Breast epithelium (tissue), 3 donors: ENCODE measurements around the gene CEP112.

Source experiments
- POLR2AphosphoS5 ChIP-seq, 3 donors: sonication (generic); formaldehyde crosslinking; IDR thresholded peaks; one replicate each; pipeline ENCODE4 v1.6.1; 2017; ENCODE audit warnings: antibody characterized with exemption in 3 of 3
- TF ChIP-seq, protein P1 (sequence below), 3 donors: fragments of 450-650 bp; IDR thresholded peaks; one replicate each; pipeline ENCODE4 v1.5.1; 2016 to 2017; ENCODE audit warnings: antibody characterized with exemption in 3 of 3, mild to moderate bottlenecking in 3 of 3, moderate library complexity in 3 of 3

DNA sequence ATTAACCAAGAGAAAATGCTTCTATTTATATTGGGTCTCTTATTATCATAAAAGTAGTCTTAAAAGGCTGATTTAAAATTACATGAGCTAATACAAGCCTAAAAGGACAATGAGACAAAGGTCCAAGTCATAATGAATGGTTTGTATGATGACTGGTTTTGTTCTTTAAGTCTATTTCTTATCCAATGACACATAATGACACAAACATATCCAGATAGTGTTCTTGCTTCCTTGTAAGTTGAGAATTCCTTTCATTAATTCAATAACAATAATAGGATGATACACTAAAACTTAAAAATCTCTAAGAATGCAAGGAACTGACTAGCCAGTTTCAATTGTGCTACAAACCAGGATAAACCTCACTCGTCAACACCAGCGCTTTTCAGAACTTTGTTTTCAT is 244.1 kb downstream of the CEP112 start:
- TF ChIP-seq, protein P1, sequence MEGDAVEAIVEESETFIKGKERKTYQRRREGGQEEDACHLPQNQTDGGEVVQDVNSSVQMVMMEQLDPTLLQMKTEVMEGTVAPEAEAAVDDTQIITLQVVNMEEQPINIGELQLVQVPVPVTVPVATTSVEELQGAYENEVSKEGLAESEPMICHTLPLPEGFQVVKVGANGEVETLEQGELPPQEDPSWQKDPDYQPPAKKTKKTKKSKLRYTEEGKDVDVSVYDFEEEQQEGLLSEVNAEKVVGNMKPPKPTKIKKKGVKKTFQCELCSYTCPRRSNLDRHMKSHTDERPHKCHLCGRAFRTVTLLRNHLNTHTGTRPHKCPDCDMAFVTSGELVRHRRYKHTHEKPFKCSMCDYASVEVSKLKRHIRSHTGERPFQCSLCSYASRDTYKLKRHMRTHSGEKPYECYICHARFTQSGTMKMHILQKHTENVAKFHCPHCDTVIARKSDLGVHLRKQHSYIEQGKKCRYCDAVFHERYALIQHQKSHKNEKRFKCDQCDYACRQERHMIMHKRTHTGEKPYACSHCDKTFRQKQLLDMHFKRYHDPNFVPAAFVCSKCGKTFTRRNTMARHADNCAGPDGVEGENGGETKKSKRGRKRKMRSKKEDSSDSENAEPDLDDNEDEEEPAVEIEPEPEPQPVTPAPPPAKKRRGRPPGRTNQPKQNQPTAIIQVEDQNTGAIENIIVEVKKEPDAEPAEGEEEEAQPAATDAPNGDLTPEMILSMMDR (IDR thresholded peaks at IDR 0.05), result no peak
- TF ChIP-seq POLR2AphosphoS5 (IDR thresholded peaks at IDR 0.05), result no peak
